Mesothelial cell of epicardium (in vitro differentiated cells): Measurements from ENCODE around the gene CFI. TPM values are rescaled to one million over a fixed set of nuclear protein-coding genes. Genes with fewer than 3 reads are reported as not detected.

Experiments used
- DNase-seq, 2 experiments: peaks; one replicate each; pipeline ENCODE4 v3.0.0; 2021; ENCODE audit warnings: low spot score in 2 of 2; ENCODE audit not compliant: unreplicated experiment in 2 of 2
- H3K27ac Mint-ChIP-seq: 2 replicates; pipeline ENCODE4 v1.8.0; 2021; ENCODE audit warnings: mixed read lengths
- H3K27me3 Mint-ChIP-seq: 2 replicates; pipeline ENCODE4 v1.8.0; 2021; ENCODE audit warnings: low read depth, mixed read lengths
- H3K36me3 Mint-ChIP-seq: 2 replicates; pipeline ENCODE4 v1.8.0; 2021; ENCODE audit warnings: mixed read lengths
- H3K4me1 Mint-ChIP-seq: 2 replicates; pipeline ENCODE4 v1.8.0; 2021; ENCODE audit warnings: mixed read lengths
- H3K4me3 Mint-ChIP-seq: 2 replicates; pipeline ENCODE4 v1.8.0; 2021; ENCODE audit warnings: mild to moderate bottlenecking, moderate library complexity, mixed read lengths
- H3K9me3 Mint-ChIP-seq: 2 replicates; pipeline ENCODE4 v1.8.0; 2021; ENCODE audit warnings: mixed read lengths
- total RNA-seq: library from RNA; stranded (reverse); gene quantifications from 3 replicates; pipeline ENCODE4 v1.2.1, GENCODE V29; 2021
- TF ChIP-seq, protein P1 (sequence below): fragments of 200-600 bp; sonication (generic); IDR thresholded peaks from one replicate; pipeline ENCODE4 v1.5.0; 2021; ENCODE audit warnings: antibody characterized with exemption; ENCODE audit not compliant: unreplicated experiment

Gene CFI
- total RNA-seq, 1 donor from 2014 or later = 506 TPM

DNA sequence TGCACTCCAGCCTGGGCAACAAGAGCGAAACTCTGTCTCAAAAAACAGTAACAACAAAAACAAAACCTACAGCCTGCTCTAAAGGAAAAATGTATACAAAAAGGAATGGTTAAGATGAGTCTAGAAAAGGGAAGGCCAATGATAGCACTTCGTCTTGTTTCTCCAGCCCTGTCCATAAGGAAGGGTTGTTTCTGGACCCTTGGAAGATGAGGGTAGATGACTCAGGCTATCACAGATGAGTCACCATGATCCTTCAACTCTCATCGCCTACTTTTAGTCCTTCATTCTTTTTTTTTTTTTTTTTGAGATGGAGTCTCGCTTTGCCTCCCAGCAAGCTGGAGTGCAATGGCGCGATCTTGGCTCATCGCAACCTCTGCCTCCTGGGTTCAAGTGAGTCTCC is 80.8 kb downstream of the CFI start:
- Mint-ChIP-seq H3K9me3 (peaks cover 12% of the 10 kb centered on the region), H3K36me3 (peaks cover 41% of the 10 kb centered on the region), H3K27me3 (no peaks in the 10 kb centered on the region), H3K27ac (no peak overlapping the region), H3K4me1 (peaks cover 9% of the 10 kb centered on the region), H3K4me3 (no peak overlapping the region)
- TF ChIP-seq, protein P1, sequence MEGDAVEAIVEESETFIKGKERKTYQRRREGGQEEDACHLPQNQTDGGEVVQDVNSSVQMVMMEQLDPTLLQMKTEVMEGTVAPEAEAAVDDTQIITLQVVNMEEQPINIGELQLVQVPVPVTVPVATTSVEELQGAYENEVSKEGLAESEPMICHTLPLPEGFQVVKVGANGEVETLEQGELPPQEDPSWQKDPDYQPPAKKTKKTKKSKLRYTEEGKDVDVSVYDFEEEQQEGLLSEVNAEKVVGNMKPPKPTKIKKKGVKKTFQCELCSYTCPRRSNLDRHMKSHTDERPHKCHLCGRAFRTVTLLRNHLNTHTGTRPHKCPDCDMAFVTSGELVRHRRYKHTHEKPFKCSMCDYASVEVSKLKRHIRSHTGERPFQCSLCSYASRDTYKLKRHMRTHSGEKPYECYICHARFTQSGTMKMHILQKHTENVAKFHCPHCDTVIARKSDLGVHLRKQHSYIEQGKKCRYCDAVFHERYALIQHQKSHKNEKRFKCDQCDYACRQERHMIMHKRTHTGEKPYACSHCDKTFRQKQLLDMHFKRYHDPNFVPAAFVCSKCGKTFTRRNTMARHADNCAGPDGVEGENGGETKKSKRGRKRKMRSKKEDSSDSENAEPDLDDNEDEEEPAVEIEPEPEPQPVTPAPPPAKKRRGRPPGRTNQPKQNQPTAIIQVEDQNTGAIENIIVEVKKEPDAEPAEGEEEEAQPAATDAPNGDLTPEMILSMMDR = no peak
- DNase-seq = no peak

GRCh38 chr4:109719604-109720003 is 82.2 kb downstream of the CFI start:
- Mint-ChIP-seq H3K27ac (no peak overlapping the region), H3K4me1 (peaks cover 6% of the 10 kb centered on the region), H3K27me3 (no peaks in the 10 kb centered on the region), H3K4me3 (no peak overlapping the region), H3K36me3 (peaks cover 42% of the 10 kb centered on the region), H3K9me3 (peaks cover 12% of the 10 kb centered on the region)
- DNase-seq = no peak
- TF ChIP-seq, protein P1 = no peak

DNA sequence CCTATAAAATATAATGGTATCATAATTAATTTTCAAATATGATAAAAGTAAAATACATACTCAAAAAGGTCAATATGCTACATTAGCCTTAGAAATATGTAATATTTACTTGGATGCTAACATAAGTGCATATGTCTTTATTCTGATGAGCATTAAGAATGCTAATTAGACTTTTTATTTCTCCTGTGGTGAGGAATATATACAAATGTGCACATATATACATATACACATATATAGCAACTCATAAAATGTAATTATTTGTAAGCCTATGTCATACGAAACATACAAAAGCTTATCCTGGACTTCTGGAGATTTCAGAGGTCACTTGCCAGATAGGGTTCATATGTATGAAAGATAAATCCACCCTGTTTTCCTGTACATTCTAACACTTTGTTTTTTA is 83.0 kb downstream of the CFI start:
- no peak overlapping the region for H3K4me3 Mint-ChIP-seq
- no peak overlapping the region for H3K27ac Mint-ChIP-seq
- no peak for DNase-seq
- H3K27me3 Mint-ChIP-seq = no peaks in the 10 kb centered on the region
- peaks cover 12% of the 10 kb centered on the region for H3K9me3 Mint-ChIP-seq
- TF ChIP-seq, protein P1 = no peak
- peaks cover 46% of the 10 kb centered on the region for H3K36me3 Mint-ChIP-seq
- peaks cover 6% of the 10 kb centered on the region for H3K4me1 Mint-ChIP-seq

DNA sequence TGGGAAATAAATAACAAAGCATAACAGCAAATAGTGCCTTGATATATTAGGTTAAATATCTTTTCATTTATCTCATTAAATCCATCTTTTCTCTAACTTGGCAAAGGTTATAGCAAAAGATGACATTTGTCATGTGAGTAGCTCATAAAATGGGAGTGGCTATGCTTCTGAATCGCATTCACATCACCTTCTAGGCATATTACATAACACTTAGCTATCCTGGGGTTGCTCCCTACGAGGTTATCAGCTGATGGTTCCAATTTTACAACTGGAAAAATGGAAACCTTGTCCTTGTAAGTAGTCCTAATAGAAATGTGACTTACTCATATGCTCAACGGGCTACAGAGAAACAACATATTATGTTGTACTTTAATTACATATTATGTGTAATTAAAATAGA is 88.3 kb downstream of the CFI start:
- Mint-ChIP-seq H3K36me3 (peaks cover 39% of the 10 kb centered on the region), H3K4me1 (peaks cover 7% of the 10 kb centered on the region), H3K27me3 (no peaks in the 10 kb centered on the region), H3K27ac (no peak overlapping the region), H3K4me3 (no peak overlapping the region), H3K9me3 (no peaks in the 10 kb centered on the region)
- DNase-seq = no peak
- TF ChIP-seq, protein P1 = no peak

- no peak for DNase-seq
- TF ChIP-seq, protein P1 = no peak
- no peaks in the 10 kb centered on the region for H3K9me3 Mint-ChIP-seq
- H3K27ac Mint-ChIP-seq = no peak overlapping the region
- H3K4me1 Mint-ChIP-seq = peaks cover 8% of the 10 kb centered on the region
- H3K4me3 Mint-ChIP-seq = no peak overlapping the region
- H3K27me3 Mint-ChIP-seq = no peaks in the 10 kb centered on the region
- peaks cover 17% of the 10 kb centered on the region for H3K36me3 Mint-ChIP-seq
Observed at GRCh38 chr4:109708990-109709389, 92.8 kb downstream of the CFI start.

DNA sequence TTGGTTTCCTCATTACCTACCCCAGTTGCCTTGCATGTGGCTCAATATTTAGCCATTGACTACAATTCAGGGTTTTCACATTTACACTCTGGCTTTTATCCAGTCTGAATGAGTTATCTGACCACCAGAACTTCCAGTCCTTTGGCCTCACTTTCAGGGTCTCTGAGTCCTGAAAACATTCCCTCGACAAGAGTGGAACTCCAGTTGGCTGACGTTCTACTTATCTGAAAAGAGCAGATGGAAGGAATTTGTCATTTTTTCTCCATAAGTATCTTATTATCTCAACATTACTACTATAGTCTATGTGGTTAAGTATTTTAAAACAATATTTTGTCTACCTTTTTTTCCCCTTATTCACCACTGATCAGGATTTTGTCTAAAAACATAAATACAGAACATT is 93.4 kb downstream of the CFI start:
- no peak overlapping the region for H3K4me3 Mint-ChIP-seq
- peak overlapping the region; percentile 52 for H3K27ac Mint-ChIP-seq
- no peaks in the 10 kb centered on the region for H3K27me3 Mint-ChIP-seq
- no peak for DNase-seq
- H3K9me3 Mint-ChIP-seq = no peaks in the 10 kb centered on the region
- TF ChIP-seq, protein P1 = no peak
- H3K36me3 Mint-ChIP-seq = peaks cover 15% of the 10 kb centered on the region
- peaks cover 12% of the 10 kb centered on the region for H3K4me1 Mint-ChIP-seq
